Stimulated activated CD8-positive, alpha-beta memory T cell treated with anti-CD3 and anti-CD28 coated beads, Interleukin-7, amount 100 ng/mL, for 4 hours (primary cell): ENCODE results near the gene HS6ST1.

Source experiments
- DNase-seq, 2 donors: peaks; one replicate each; pipeline ENCODE4 v3.0.0-alpha.2; 2020; ENCODE audit warnings: low read depth in 2 of 2

Gene HS6ST1

GRCh38 chr2:128282246-128282975 is 36.3 kb downstream of the HS6ST1 start:
- DNase-seq = no peak

GRCh38 chr2:128281852-128282245 is 36.8 kb downstream of the HS6ST1 start:
- DNase-seq = no peak

- DNase-seq = no peak
Measured at GRCh38 chr2:128280901-128281321, 37.8 kb downstream of the HS6ST1 start.

GRCh38 chr2:128280158-128280871 is 38.4 kb downstream of the HS6ST1 start:
- DNase-seq = no peak

- no peak for DNase-seq
Measured at GRCh38 chr2:128279786-128280157, 38.9 kb downstream of the HS6ST1 start.

GRCh38 chr2:128279009-128279408 is 39.7 kb downstream of the HS6ST1 start:
- DNase-seq = no peak

GRCh38 chr2:128277961-128278681 is 40.5 kb downstream of the HS6ST1 start:
- DNase-seq = no peak

- no peak for DNase-seq
Measured at GRCh38 chr2:128276878-128277675, 41.6 kb downstream of the HS6ST1 start.

- no peak for DNase-seq
Measured at GRCh38 chr2:128275498-128276045, 43.1 kb downstream of the HS6ST1 start.

- DNase-seq = no peak
Measured at GRCh38 chr2:128274218-128274617, 44.5 kb downstream of the HS6ST1 start.

GRCh38 chr2:128273469-128274081 is 45.1 kb downstream of the HS6ST1 start:
- peak in 1 of 2 donors; percentile 30 for DNase-seq

GRCh38 chr2:128272601-128273468 is 45.8 kb downstream of the HS6ST1 start:
- DNase-seq = no peak

- DNase-seq = no peak
Measured at GRCh38 chr2:128271911-128272600, 46.6 kb downstream of the HS6ST1 start.

GRCh38 chr2:128271597-128271910 is 47.1 kb downstream of the HS6ST1 start:
- no peak for DNase-seq

- no peak for DNase-seq
Measured at GRCh38 chr2:128270672-128271596, 47.7 kb downstream of the HS6ST1 start.

- no peak for DNase-seq
Measured at GRCh38 chr2:128269990-128270671, 48.5 kb downstream of the HS6ST1 start.

GRCh38 chr2:128269063-128269989 is 49.3 kb downstream of the HS6ST1 start:
- no peak for DNase-seq
